ENCODE data around the gene RASGEF1C. TPM values are rescaled to one million over a fixed set of nuclear protein-coding genes. Genes with fewer than 3 reads are reported as not detected.

Gene RASGEF1C
- total RNA-seq, 4 donors from 2014 or later = 0.71 to 2.5 TPM; not detected in 2

GRCh38 chr5:180205916-180206315 is 3.1 kb downstream of the RASGEF1C start:
- TF ChIP-seq CTCF (IDR thresholded peaks at IDR 0.05) = no peak
- TF ChIP-seq POLR2A (IDR thresholded peaks at IDR 0.05) = no peak
- whole genome bisulfite sequencing, 2 donors = 77 to 90% methylated on average over 1 of the region's 1 CpG
- no peak overlapping the region for H3K4me3 ChIP-seq (ENCODE audit: low read depth, poor library complexity, severe bottlenecking)
- no peak for DNase-seq (ENCODE audit: low spot score in 2 of 2)
- intact Hi-C loops (cut with DNase I; ENCODE audit: low total_unique reads) = no loop called here

DNA sequence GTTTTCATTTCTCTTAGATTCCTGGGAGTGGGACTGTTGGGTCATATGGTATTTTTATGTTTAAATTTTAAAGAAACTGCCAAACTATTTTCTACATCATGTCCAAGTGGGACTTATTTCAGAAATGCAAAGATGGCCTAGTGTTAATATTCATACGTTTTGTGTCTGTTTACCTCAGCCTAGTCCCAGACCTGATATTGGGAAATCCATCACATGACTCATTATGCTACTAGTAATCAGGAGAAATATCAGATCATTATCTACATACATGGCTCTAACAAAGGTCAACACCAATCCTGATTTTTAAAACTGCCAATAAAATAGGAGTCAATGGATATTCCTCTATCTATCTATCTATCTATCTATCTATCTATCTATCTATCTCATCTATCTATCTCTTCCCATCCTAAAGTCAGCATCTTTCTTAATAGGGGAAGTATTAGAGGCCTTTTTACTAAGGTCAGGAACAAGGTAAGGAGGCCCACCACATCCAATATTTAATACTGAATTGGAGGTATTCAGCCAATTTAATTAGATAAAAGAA is 4.7 kb downstream of the RASGEF1C start:
- WGBS, 2 donors = 65 to 70% methylated on average over 1 of the region's 1 CpG
- no peak for DNase-seq (ENCODE audit: low spot score in 2 of 2)
- intact Hi-C loops (cut with DNase I; ENCODE audit: low total_unique reads) = no loop called here
- no peak for TF ChIP-seq CTCF (IDR thresholded peaks at IDR 0.05)
- no peak for TF ChIP-seq POLR2A (IDR thresholded peaks at IDR 0.05)
- H3K4me3 ChIP-seq (ENCODE audit: low read depth, poor library complexity, severe bottlenecking) = no peak overlapping the region

- WGBS, 2 donors = 75 to 79% methylated on average over 8 of the region's 8 CpGs
- DNase-seq (ENCODE audit: low spot score in 2 of 2) = no peak
Observed at GRCh38 chr5:180202939-180203573, 6.0 kb downstream of the RASGEF1C start.

GRCh38 chr5:180201051-180201987 is 7.7 kb downstream of the RASGEF1C start:
- WGBS, 2 donors = 76 to 78% methylated on average over 23 of the region's 23 CpGs
- TF ChIP-seq POLR2A (IDR thresholded peaks at IDR 0.05) = no peak
- TF ChIP-seq CTCF (IDR thresholded peaks at IDR 0.05) = no peak
- intact Hi-C loops (cut with DNase I; ENCODE audit: low total_unique reads) = no loop called here
- no peak for DNase-seq (ENCODE audit: low spot score in 2 of 2)
- no peak overlapping the region for H3K4me3 ChIP-seq (ENCODE audit: low read depth, poor library complexity, severe bottlenecking)

More at GRCh38 chr5:180202939-180203573, 6.0 kb downstream of the RASGEF1C start:
- no peak for TF ChIP-seq CTCF (IDR thresholded peaks at IDR 0.05)
- H3K4me3 ChIP-seq (ENCODE audit: low read depth, poor library complexity, severe bottlenecking) = no peak overlapping the region
- intact Hi-C loops (cut with DNase I; ENCODE audit: low total_unique reads) = no loop called here

- no peak for DNase-seq (ENCODE audit: low spot score in 2 of 2)
- H3K4me3 ChIP-seq (ENCODE audit: low read depth, poor library complexity, severe bottlenecking) = no peak overlapping the region
- no peak for TF ChIP-seq POLR2A (IDR thresholded peaks at IDR 0.05)
- TF ChIP-seq CTCF (IDR thresholded peaks at IDR 0.05) = no peak
- intact Hi-C loops (cut with DNase I; ENCODE audit: low total_unique reads) = no loop called here
- WGBS, 2 donors = 66 to 68% methylated on average over 8 of the region's 8 CpGs
Observed at GRCh38 chr5:180199390-180199789, 9.6 kb downstream of the RASGEF1C start.

Measured in lower leg skin (tissue), 4 donors.